SKM-1 (cell line): ENCODE results near the gene GATA3.

Source experiments
- DNase-seq: peaks from one replicate; lab custom pipeline; 2025; ENCODE audit not compliant: unreplicated experiment; lab: John Stamatoyannopoulos, UW

GATA3 gene

GRCh38 chr10:8063128-8063908 is 8.8 kb downstream of the GATA3 start:
- DNase-seq, result no peak

- DNase-seq, result no peak
Observed at GRCh38 chr10:8063935-8064334, 9.4 kb downstream of the GATA3 start.

GRCh38 chr10:8064436-8064835 is 9.9 kb downstream of the GATA3 start:
- DNase-seq, result no peak

GRCh38 chr10:8065651-8066050 is 11.2 kb downstream of the GATA3 start:
- DNase-seq, result no peak

- DNase-seq, result no peak
Observed at GRCh38 chr10:8066124-8066523, 11.6 kb downstream of the GATA3 start.

- no peak for DNase-seq
Observed at GRCh38 chr10:8066797-8067196, 12.3 kb downstream of the GATA3 start.

- no peak for DNase-seq
Observed at GRCh38 chr10:8069108-8069507, 14.6 kb downstream of the GATA3 start.

- no peak for DNase-seq
Observed at GRCh38 chr10:8069627-8070026, 15.1 kb downstream of the GATA3 start.

- DNase-seq, result no peak
Observed at GRCh38 chr10:8070440-8070839, 16.0 kb downstream of the GATA3 start.

GRCh38 chr10:8071006-8071405 is 16.5 kb downstream of the GATA3 start:
- DNase-seq, result no peak

GRCh38 chr10:8071666-8072065 is 17.2 kb downstream of the GATA3 start:
- no peak for DNase-seq

GRCh38 chr10:8072211-8072610 is 17.7 kb downstream of the GATA3 start:
- no peak for DNase-seq

GRCh38 chr10:8073691-8074416 is 19.4 kb downstream of the GATA3 start:
- DNase-seq, result no peak

- DNase-seq, result no peak
Observed at GRCh38 chr10:8074881-8075280, 20.4 kb downstream of the GATA3 start.

GRCh38 chr10:8075282-8076260 is 21.1 kb downstream of the GATA3 start:
- DNase-seq, result no peak

GRCh38 chr10:8076933-8077332 is 22.4 kb downstream of the GATA3 start:
- DNase-seq, result no peak

- no peak for DNase-seq
Observed at GRCh38 chr10:8078027-8078426, 23.5 kb downstream of the GATA3 start.

GRCh38 chr10:8079126-8079525 is 24.6 kb downstream of the GATA3 start:
- no peak for DNase-seq

- no peak for DNase-seq
Observed at GRCh38 chr10:8084799-8085198, 30.3 kb downstream of the GATA3 start.

GRCh38 chr10:8085251-8085650 is 30.8 kb downstream of the GATA3 start:
- DNase-seq, result no peak

GRCh38 chr10:8086315-8086714 is 31.8 kb downstream of the GATA3 start:
- no peak for DNase-seq
